ENCODE results near the gene PGPEP1.
A peak's percentile ranks its signal among the peaks of the same experiment; 100 is the strongest.

PGPEP1 gene

GRCh38 chr19:18304458-18305310 lies 35.7 kb upstream of the PGPEP1 start:
- H3K4me3 ChIP-seq (ENCODE audit: low read depth in 1 of 2, low read length in 1 of 2): peak overlapping the region; percentile 59 to 67
- H3K4me1 ChIP-seq (ENCODE audit: control insufficient read depth in 1 of 2, insufficient read depth in 1 of 2, low read depth in 1 of 2, low read length in 1 of 2): peaks cover 22 to 25% of the 10 kb centered on the region in 2 experiments
- no peaks in the 10 kb centered on the region for H3K27me3 ChIP-seq
- H3K36me3 ChIP-seq: peaks cover 7% of the 10 kb centered on the region
- peak overlapping the region; percentile 88 for H3K27ac ChIP-seq
- H3K9me3 ChIP-seq: no peaks in the 10 kb centered on the region
- no peak for TF ChIP-seq CTCF (IDR thresholded peaks at IDR 0.05)

- peaks cover 7% of the 10 kb centered on the region for H3K36me3 ChIP-seq
- H3K27ac ChIP-seq: no peak overlapping the region
- no peaks in the 10 kb centered on the region for H3K9me3 ChIP-seq
- H3K4me1 ChIP-seq (ENCODE audit: control insufficient read depth in 1 of 2, insufficient read depth in 1 of 2, low read depth in 1 of 2, low read length in 1 of 2): peaks cover 22 to 25% of the 10 kb centered on the region in 2 experiments
- TF ChIP-seq CTCF (IDR thresholded peaks at IDR 0.05): no peak
- H3K4me3 ChIP-seq (ENCODE audit: low read depth in 1 of 2, low read length in 1 of 2): no peak overlapping the region
- H3K27me3 ChIP-seq: no peaks in the 10 kb centered on the region
These were observed 34.0 kb upstream of the PGPEP1 start for GRCh38 chr19:18306209-18306887.

GRCh38 chr19:18306888-18307260 lies 33.5 kb upstream of the PGPEP1 start:
- Histone ChIP-seq H3K27me3 (no peaks in the 10 kb centered on the region), H3K4me1 (ENCODE audit: control insufficient read depth in 1 of 2, insufficient read depth in 1 of 2, low read depth in 1 of 2, low read length in 1 of 2) (peaks cover 22 to 25% of the 10 kb centered on the region in 2 experiments), H3K27ac (no peak overlapping the region), H3K9me3 (no peaks in the 10 kb centered on the region), H3K36me3 (peaks cover 10% of the 10 kb centered on the region), H3K4me3 (ENCODE audit: low read depth in 1 of 2, low read length in 1 of 2) (no peak overlapping the region)
- TF ChIP-seq CTCF (IDR thresholded peaks at IDR 0.05): no peak

GRCh38 chr19:18307271-18307681 lies 33.1 kb upstream of the PGPEP1 start:
- no peak for TF ChIP-seq CTCF (IDR thresholded peaks at IDR 0.05)
- H3K4me3 ChIP-seq (ENCODE audit: low read depth in 1 of 2, low read length in 1 of 2): no peak overlapping the region
- H3K9me3 ChIP-seq: no peaks in the 10 kb centered on the region
- H3K4me1 ChIP-seq (ENCODE audit: control insufficient read depth in 1 of 2, insufficient read depth in 1 of 2, low read depth in 1 of 2, low read length in 1 of 2): peaks cover 22 to 25% of the 10 kb centered on the region in 2 experiments
- no peaks in the 10 kb centered on the region for H3K27me3 ChIP-seq
- H3K27ac ChIP-seq: no peak overlapping the region
- H3K36me3 ChIP-seq: peaks cover 14% of the 10 kb centered on the region

- TF ChIP-seq CTCF (IDR thresholded peaks at IDR 0.05): no peak
- no peaks in the 10 kb centered on the region for H3K27me3 ChIP-seq
- peaks cover 21 to 23% of the 10 kb centered on the region in 2 experiments for H3K4me1 ChIP-seq (ENCODE audit: control insufficient read depth in 1 of 2, insufficient read depth in 1 of 2, low read depth in 1 of 2, low read length in 1 of 2)
- no peak overlapping the region for H3K27ac ChIP-seq
- H3K4me3 ChIP-seq (ENCODE audit: low read depth in 1 of 2, low read length in 1 of 2): no peak overlapping the region
- H3K36me3 ChIP-seq: peaks cover 17% of the 10 kb centered on the region
- H3K9me3 ChIP-seq: no peaks in the 10 kb centered on the region
These were observed 32.1 kb upstream of the PGPEP1 start for GRCh38 chr19:18308051-18308947.
